Activated CD8-positive, alpha-beta T cell treated with anti-CD3 and anti-CD28 coated beads for 36 hours (primary cell): ENCODE measurements around the gene INTS4. TPM values are rescaled to one million over a fixed set of nuclear protein-coding genes. Genes with fewer than 3 reads are reported as not detected.

Experiments used
- ATAC-seq: fragments of 200-7000 bp; cut with Tn5 transposase; one replicate; pipeline ENCODE4 v1.10.0; 2021; ENCODE audit warnings: mild to moderate bottlenecking, moderate library complexity
- CTCF ChIA-PET: fragments of 350-600 bp; sonication (Branson Sonifier 250); formaldehyde crosslinking; loops from one replicate; lab custom pipeline; 2021; ENCODE audit warnings: antibody characterized with exemption; lab: Charles Lee
- POLR2A ChIA-PET: fragments of 350-600 bp; sonication (Branson Sonifier 250); formaldehyde crosslinking; loops from one replicate; lab custom pipeline; 2021; ENCODE audit warnings: antibody characterized with exemption; lab: Charles Lee
- DNase-seq: peaks from one replicate; pipeline ENCODE4 v3.0.0-alpha.2; 2020
- H3K27ac Mint-ChIP-seq: one replicate; pipeline ENCODE4 v1.8.0; 2021; ENCODE audit warnings: mild to moderate bottlenecking, mixed read lengths
- H3K27me3 Mint-ChIP-seq: one replicate; pipeline ENCODE4 v1.8.0; 2021; ENCODE audit warnings: mixed read lengths
- H3K36me3 Mint-ChIP-seq: one replicate; pipeline ENCODE4 v1.8.0; 2021; ENCODE audit warnings: low read depth, mixed read lengths
- H3K4me1 Mint-ChIP-seq: one replicate; pipeline ENCODE4 v1.8.0; 2021; ENCODE audit warnings: low read depth, mixed read lengths
- H3K4me3 Mint-ChIP-seq: one replicate; pipeline ENCODE4 v1.8.0; 2021; ENCODE audit warnings: mild to moderate bottlenecking, moderate library complexity, mixed read lengths
- H3K9me3 Mint-ChIP-seq: one replicate; pipeline ENCODE4 v1.8.0; 2021; ENCODE audit warnings: mixed read lengths
- intact Hi-C: fragments of 100-400 bp; cut with micrococcal nuclease; formaldehyde crosslinking; loops from one replicate; pipeline ENCODE4 v1.10.0; 2022
- total RNA-seq, 2 experiments: library from RNA; stranded (reverse); gene quantifications; one replicate each; pipeline ENCODE4 v1.2.3, GENCODE V29; 2021
- TF ChIP-seq, protein P1 (sequence below): fragments of 200-600 bp; IDR thresholded peaks from one replicate; pipeline ENCODE4 v1.8.0; 2022; ENCODE audit warnings: antibody characterized with exemption, mild to moderate bottlenecking

INTS4 gene
- total RNA-seq, 2 experiments from 2014 or later = 44.4 to 45.8 TPM

DNA sequence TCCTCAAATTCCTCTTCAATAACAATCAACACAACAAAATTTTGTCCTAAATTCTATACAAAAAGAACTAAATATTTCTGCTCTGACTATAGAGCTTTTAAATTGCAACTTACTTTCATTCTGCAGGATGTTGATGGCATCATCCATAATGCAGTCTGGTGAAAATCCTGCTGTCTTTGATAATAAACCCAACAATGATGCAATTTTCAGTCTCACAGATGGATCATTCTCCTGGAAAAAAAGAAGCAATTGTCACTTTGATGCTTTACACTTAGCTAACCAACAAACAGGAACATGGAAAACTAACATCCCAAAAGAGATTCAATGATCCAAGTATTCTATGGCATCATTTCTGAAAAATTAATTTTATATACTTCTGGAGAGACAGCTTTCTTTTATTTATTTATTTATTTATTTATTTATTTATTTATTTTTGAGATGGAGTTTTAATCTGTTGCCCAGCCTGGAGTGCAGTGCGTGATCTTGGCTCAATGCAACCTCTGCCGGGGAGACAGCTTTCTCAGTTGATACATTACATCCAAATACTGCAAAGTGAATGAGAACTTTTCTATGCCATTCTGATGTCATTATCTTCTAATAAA, 13.0 kb downstream of the INTS4 start:
- CTCF ChIA-PET = interaction anchor here (0.7 to 1.5 kb wide), 3 partner anchors 10 to 65 kb away, joined by 3 to 5 read pairs (median 4); no protein-coding TSS in a partner anchor
- no peaks in the 10 kb centered on the region for H3K9me3 Mint-ChIP-seq
- peaks cover 18% of the 10 kb centered on the region for H3K4me1 Mint-ChIP-seq
- TF ChIP-seq, protein P1, sequence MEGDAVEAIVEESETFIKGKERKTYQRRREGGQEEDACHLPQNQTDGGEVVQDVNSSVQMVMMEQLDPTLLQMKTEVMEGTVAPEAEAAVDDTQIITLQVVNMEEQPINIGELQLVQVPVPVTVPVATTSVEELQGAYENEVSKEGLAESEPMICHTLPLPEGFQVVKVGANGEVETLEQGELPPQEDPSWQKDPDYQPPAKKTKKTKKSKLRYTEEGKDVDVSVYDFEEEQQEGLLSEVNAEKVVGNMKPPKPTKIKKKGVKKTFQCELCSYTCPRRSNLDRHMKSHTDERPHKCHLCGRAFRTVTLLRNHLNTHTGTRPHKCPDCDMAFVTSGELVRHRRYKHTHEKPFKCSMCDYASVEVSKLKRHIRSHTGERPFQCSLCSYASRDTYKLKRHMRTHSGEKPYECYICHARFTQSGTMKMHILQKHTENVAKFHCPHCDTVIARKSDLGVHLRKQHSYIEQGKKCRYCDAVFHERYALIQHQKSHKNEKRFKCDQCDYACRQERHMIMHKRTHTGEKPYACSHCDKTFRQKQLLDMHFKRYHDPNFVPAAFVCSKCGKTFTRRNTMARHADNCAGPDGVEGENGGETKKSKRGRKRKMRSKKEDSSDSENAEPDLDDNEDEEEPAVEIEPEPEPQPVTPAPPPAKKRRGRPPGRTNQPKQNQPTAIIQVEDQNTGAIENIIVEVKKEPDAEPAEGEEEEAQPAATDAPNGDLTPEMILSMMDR = no peak
- no peak for DNase-seq
- H3K27me3 Mint-ChIP-seq = no peaks in the 10 kb centered on the region
- H3K4me3 Mint-ChIP-seq = no peak overlapping the region
- intact Hi-C loops = no loop called here
- peaks cover 45% of the 10 kb centered on the region for H3K36me3 Mint-ChIP-seq
- no peak for ATAC-seq
- POLR2A ChIA-PET = interaction anchor here (1.0 to 1.3 kb wide), 2 partner anchors 10 to 14 kb away, joined by 3 to 4 read pairs; partner anchors contain the start of gene INTS4
- H3K27ac Mint-ChIP-seq = no peak overlapping the region

- DNase-seq = no peak
- CTCF ChIA-PET = no interaction called here
- Mint-ChIP-seq H3K4me3 (no peak overlapping the region), H3K4me1 (no peaks in the 10 kb centered on the region), H3K36me3 (peaks cover 23% of the 10 kb centered on the region), H3K27ac (no peak overlapping the region), H3K9me3 (no peaks in the 10 kb centered on the region), H3K27me3 (no peaks in the 10 kb centered on the region)
- ATAC-seq = no peak
- POLR2A ChIA-PET = no interaction called here
- TF ChIP-seq, protein P1 = no peak
- intact Hi-C loops = no loop called here
These were observed 26.1 kb downstream of the INTS4 start for GRCh38 chr11:77968337-77968736.

DNA sequence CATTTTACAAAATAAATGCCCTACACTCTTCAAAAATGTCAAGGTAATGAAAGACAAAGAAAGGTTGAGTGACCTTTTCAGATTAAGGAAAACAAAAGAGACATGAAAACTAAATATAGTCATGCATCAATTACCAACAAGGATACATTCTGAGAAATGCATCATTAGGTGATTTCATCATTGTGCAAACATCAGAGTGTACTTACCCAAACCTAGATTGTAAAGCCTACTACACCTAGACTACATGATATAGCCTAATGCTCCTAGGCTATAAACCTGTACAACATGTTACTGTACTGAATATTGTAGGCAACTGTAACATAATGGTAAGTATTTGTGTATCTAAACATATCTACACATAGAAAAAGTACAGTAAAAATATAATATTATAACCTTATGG, 26.7 kb downstream of the INTS4 start:
- intact Hi-C loops = no loop called here
- Mint-ChIP-seq H3K9me3 (no peaks in the 10 kb centered on the region), H3K36me3 (peaks cover 20% of the 10 kb centered on the region), H3K4me3 (no peak overlapping the region), H3K4me1 (no peaks in the 10 kb centered on the region), H3K27me3 (no peaks in the 10 kb centered on the region), H3K27ac (no peak overlapping the region)
- TF ChIP-seq, protein P1 = no peak
- ChIA-PET CTCF (no interaction called here), POLR2A (no interaction called here)
- no peak for DNase-seq
- ATAC-seq = no peak

GRCh38 chr11:77967121-77967520, 27.3 kb downstream of the INTS4 start:
- intact Hi-C loops = no loop called here
- CTCF ChIA-PET = no interaction called here
- H3K27me3 Mint-ChIP-seq = no peaks in the 10 kb centered on the region

GRCh38 chr11:77966338-77966737, 28.1 kb downstream of the INTS4 start:
- ATAC-seq (no peak), DNase-seq (no peak)
- CTCF ChIA-PET = no interaction called here
- no peaks in the 10 kb centered on the region for H3K27me3 Mint-ChIP-seq
- no peak overlapping the region for H3K27ac Mint-ChIP-seq
- H3K9me3 Mint-ChIP-seq = no peaks in the 10 kb centered on the region
- no peaks in the 10 kb centered on the region for H3K4me1 Mint-ChIP-seq
- no peak overlapping the region for H3K4me3 Mint-ChIP-seq
- TF ChIP-seq, protein P1 = no peak
- intact Hi-C loops = no loop called here
- POLR2A ChIA-PET = no interaction called here
- peaks cover 18% of the 10 kb centered on the region for H3K36me3 Mint-ChIP-seq

More at GRCh38 chr11:77967121-77967520, 27.3 kb downstream of the INTS4 start:
- peaks cover 20% of the 10 kb centered on the region for H3K36me3 Mint-ChIP-seq
- no peak for ATAC-seq
- no peaks in the 10 kb centered on the region for H3K4me1 Mint-ChIP-seq
- H3K9me3 Mint-ChIP-seq = no peaks in the 10 kb centered on the region
- POLR2A ChIA-PET = no interaction called here
- no peak for DNase-seq
- H3K4me3 Mint-ChIP-seq = no peak overlapping the region
- TF ChIP-seq, protein P1 = no peak
- no peak overlapping the region for H3K27ac Mint-ChIP-seq
